Measurements from ENCODE around the gene CUL2.
A peak's percentile ranks its signal among the peaks of the same experiment; 100 is the strongest.
"Not testable (repeated sequence)": the region's sequence is repeated elsewhere in the genome, so short reads cannot be mapped to it uniquely, and the experiment has no call there.

CUL2 gene

DNA sequence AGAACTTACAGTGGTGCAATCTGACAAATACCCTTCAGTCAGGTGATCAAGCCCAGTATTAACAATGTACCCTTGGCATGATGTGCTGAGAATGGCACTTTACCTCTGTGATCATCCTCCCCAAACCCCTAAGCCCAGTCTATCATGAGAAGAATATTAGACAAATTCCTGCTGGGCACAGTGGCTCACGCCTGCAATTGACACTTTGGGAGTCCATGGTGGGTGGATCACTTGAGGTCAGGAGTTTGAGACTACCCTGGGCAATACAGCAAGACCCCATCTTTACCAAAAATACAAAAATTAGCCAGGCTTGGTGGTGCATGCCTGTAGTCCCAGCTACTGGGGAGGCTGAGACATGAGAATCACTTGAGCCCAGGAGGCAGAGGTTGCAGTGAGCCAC, 7.4 kb upstream of the CUL2 start:
- H3K4me3 Mint-ChIP-seq: no peak overlapping the region
- no peaks in the 10 kb centered on the region for H3K4me1 Mint-ChIP-seq
- no peaks in the 10 kb centered on the region for H3K9me3 Mint-ChIP-seq
- ATAC-seq: no peak
- H3K27ac Mint-ChIP-seq: no peak overlapping the region
- no peaks in the 10 kb centered on the region for H3K36me3 Mint-ChIP-seq (ENCODE audit: low read depth)
- no peak for DNase-seq
- H3K27me3 Mint-ChIP-seq: peaks cover 16% of the 10 kb centered on the region

GRCh38 chr10:35096312-35096711, 6.2 kb upstream of the CUL2 start:
- Mint-ChIP-seq H3K9me3 (no peaks in the 10 kb centered on the region), H3K27me3 (peaks cover 16% of the 10 kb centered on the region), H3K4me1 (peaks cover 2% of the 10 kb centered on the region), H3K27ac (no peak overlapping the region), H3K4me3 (no peak overlapping the region), H3K36me3 (ENCODE audit: low read depth) (no peaks in the 10 kb centered on the region)
- ATAC-seq (no peak), DNase-seq (no peak)

DNA sequence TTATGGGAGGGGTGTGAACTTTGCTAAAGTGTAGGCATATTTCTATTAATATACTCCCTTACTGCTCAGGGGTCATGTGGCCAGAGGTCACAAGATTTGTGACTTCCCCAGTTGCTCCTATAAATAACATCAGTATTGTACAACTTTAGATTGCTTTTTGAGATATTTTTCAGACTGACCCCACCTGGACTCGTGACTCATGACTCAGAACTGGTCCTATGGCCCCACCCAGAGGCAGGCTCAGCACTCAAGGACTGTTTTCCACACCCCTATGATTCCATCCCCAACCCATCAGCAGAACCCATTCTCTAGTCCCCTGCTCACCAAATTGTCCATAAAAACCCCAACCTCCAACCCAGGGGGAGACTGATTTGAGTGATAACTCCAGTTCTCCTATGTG, 2.7 kb upstream of the CUL2 start:
- H3K27me3 Mint-ChIP-seq: peaks cover 13% of the 10 kb centered on the region
- no peak overlapping the region for H3K4me3 Mint-ChIP-seq
- no peak for ATAC-seq
- no peak overlapping the region for H3K27ac Mint-ChIP-seq
- DNase-seq: peak; percentile 9
- no peaks in the 10 kb centered on the region for H3K9me3 Mint-ChIP-seq
- no peaks in the 10 kb centered on the region for H3K36me3 Mint-ChIP-seq (ENCODE audit: low read depth)
- H3K4me1 Mint-ChIP-seq: peaks cover 30% of the 10 kb centered on the region

GRCh38 chr10:35091994-35092790, 2.1 kb upstream of the CUL2 start:
- Mint-ChIP-seq H3K27me3 (peaks cover 13% of the 10 kb centered on the region), H3K9me3 (no peaks in the 10 kb centered on the region), H3K4me1 (peaks cover 37% of the 10 kb centered on the region), H3K36me3 (ENCODE audit: low read depth) (peaks cover 5% of the 10 kb centered on the region), H3K4me3 (no peak overlapping the region), H3K27ac (no peak overlapping the region)
- DNase-seq: no peak
- no peak for ATAC-seq

- DNase-seq (no peak), ATAC-seq (peak; percentile 13)
- Mint-ChIP-seq H3K36me3 (ENCODE audit: low read depth) (peaks cover 5% of the 10 kb centered on the region), H3K27ac (peak overlapping the region; percentile 85), H3K4me1 (peaks cover 50% of the 10 kb centered on the region), H3K27me3 (no peaks in the 10 kb centered on the region), H3K4me3 (peak overlapping the region; percentile 95), H3K9me3 (no peaks in the 10 kb centered on the region)
Observed at GRCh38 chr10:35089611-35090161, 455 bp downstream of the CUL2 start.

- H3K4me3 Mint-ChIP-seq: no peak overlapping the region
- H3K27ac Mint-ChIP-seq: peak overlapping the region; percentile 36
- H3K4me1 Mint-ChIP-seq: peaks cover 48% of the 10 kb centered on the region
- H3K36me3 Mint-ChIP-seq (ENCODE audit: low read depth): peaks cover 28% of the 10 kb centered on the region
- no peak for ATAC-seq
- H3K27me3 Mint-ChIP-seq: no peaks in the 10 kb centered on the region
- H3K9me3 Mint-ChIP-seq: no peaks in the 10 kb centered on the region
- DNase-seq: no peak
Observed at GRCh38 chr10:35083242-35083641, 6.9 kb downstream of the CUL2 start.

DNA sequence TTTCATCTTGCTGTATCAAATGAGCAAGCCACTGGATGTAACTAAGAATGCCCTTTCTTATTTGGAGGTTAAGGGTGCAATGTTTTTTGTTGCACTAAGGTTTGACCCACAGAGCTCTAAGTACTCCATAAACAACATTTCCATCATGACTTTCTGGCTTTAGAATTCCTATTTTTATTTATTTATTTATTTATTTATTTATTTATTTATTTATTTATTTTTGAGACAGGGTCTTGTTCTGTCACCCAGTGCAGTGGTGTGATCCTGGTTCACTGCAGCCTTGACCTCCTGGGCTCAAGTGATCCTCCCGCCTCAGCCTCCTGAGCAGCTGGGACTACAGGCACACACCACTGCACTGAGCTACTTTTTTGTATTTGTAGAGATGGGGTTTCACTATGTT, 9.9 kb downstream of the CUL2 start:
- not testable (repeated sequence) for H3K27me3 Mint-ChIP-seq, H3K27ac Mint-ChIP-seq, DNase-seq, ATAC-seq, H3K4me3 Mint-ChIP-seq, H3K9me3 Mint-ChIP-seq
- Mint-ChIP-seq H3K4me1 (peaks cover 24% of the 10 kb centered on the region), H3K36me3 (ENCODE audit: low read depth) (peaks cover 26% of the 10 kb centered on the region)

- Mint-ChIP-seq H3K36me3 (ENCODE audit: low read depth) (peaks cover 26% of the 10 kb centered on the region), H3K4me1 (peaks cover 26% of the 10 kb centered on the region), H3K27me3 (no peaks in the 10 kb centered on the region), H3K4me3 (no peak overlapping the region), H3K27ac (no peak overlapping the region), H3K9me3 (no peaks in the 10 kb centered on the region)
- DNase-seq (no peak), ATAC-seq (no peak)
Observed at GRCh38 chr10:35079763-35080162, 10.4 kb downstream of the CUL2 start.

- H3K27me3 Mint-ChIP-seq: no peaks in the 10 kb centered on the region
- H3K4me3 Mint-ChIP-seq: no peak overlapping the region
- no peaks in the 10 kb centered on the region for H3K9me3 Mint-ChIP-seq
- peaks cover 26% of the 10 kb centered on the region for H3K4me1 Mint-ChIP-seq
- ATAC-seq (no peak), DNase-seq (no peak)
- peaks cover 23% of the 10 kb centered on the region for H3K36me3 Mint-ChIP-seq (ENCODE audit: low read depth)
- no peak overlapping the region for H3K27ac Mint-ChIP-seq
Observed at GRCh38 chr10:35079265-35079664, 10.9 kb downstream of the CUL2 start.

- DNase-seq (no peak), ATAC-seq (no peak)
- Mint-ChIP-seq H3K9me3 (no peaks in the 10 kb centered on the region), H3K4me3 (no peak overlapping the region), H3K27ac (no peak overlapping the region), H3K36me3 (ENCODE audit: low read depth) (peaks cover 17% of the 10 kb centered on the region), H3K4me1 (peaks cover 16% of the 10 kb centered on the region), H3K27me3 (no peaks in the 10 kb centered on the region)
Observed at GRCh38 chr10:35075228-35075627, 14.9 kb downstream of the CUL2 start.

DNA sequence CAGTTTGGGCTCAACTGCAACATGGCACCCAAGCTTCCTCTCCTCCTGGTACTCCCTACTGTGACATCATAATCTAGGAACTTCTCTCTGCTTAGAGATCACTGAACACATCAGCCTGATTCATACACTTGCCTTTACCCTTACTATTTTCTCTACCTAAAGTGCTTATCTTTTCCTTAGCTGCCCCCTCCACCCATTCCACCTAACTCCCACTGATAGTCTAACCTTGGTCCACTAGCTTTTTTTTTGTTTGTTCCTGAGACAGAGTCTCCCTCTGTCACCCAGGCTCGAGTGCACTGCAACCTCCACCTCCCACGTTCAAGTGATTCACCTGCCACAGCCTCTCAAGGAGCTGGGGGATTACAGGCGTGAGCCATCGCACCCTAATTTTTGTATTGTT, 15.9 kb downstream of the CUL2 start:
- Mint-ChIP-seq H3K36me3 (ENCODE audit: low read depth) (peaks cover 14% of the 10 kb centered on the region), H3K4me3 (no peak overlapping the region), H3K27ac (no peak overlapping the region), H3K27me3 (no peaks in the 10 kb centered on the region), H3K9me3 (no peaks in the 10 kb centered on the region), H3K4me1 (peaks cover 16% of the 10 kb centered on the region)
- DNase-seq: no peak
- peak; percentile 43 for ATAC-seq

GRCh38 chr10:35070521-35070920, 19.6 kb downstream of the CUL2 start:
- Mint-ChIP-seq H3K4me1 (peaks cover 14% of the 10 kb centered on the region), H3K9me3 (no peaks in the 10 kb centered on the region), H3K36me3 (ENCODE audit: low read depth) (peaks cover 26% of the 10 kb centered on the region), H3K27me3 (no peaks in the 10 kb centered on the region), H3K27ac (no peak overlapping the region), H3K4me3 (no peak overlapping the region)
- ATAC-seq (no peak), DNase-seq (no peak)

- no peak overlapping the region for H3K4me3 Mint-ChIP-seq
- DNase-seq (no peak), ATAC-seq (no peak)
- H3K27me3 Mint-ChIP-seq: no peaks in the 10 kb centered on the region
- no peak overlapping the region for H3K27ac Mint-ChIP-seq
- H3K36me3 Mint-ChIP-seq (ENCODE audit: low read depth): peaks cover 33% of the 10 kb centered on the region
- no peaks in the 10 kb centered on the region for H3K9me3 Mint-ChIP-seq
- no peaks in the 10 kb centered on the region for H3K4me1 Mint-ChIP-seq
Observed at GRCh38 chr10:35063837-35064454, 26.2 kb downstream of the CUL2 start.

GRCh38 chr10:35059481-35059880, 30.7 kb downstream of the CUL2 start:
- Mint-ChIP-seq H3K4me3 (no peak overlapping the region), H3K4me1 (peaks cover 5% of the 10 kb centered on the region), H3K27ac (no peak overlapping the region), H3K27me3 (no peaks in the 10 kb centered on the region), H3K36me3 (ENCODE audit: low read depth) (peaks cover 26% of the 10 kb centered on the region), H3K9me3 (no peaks in the 10 kb centered on the region)
- no peak for ATAC-seq
- DNase-seq: no peak

DNA sequence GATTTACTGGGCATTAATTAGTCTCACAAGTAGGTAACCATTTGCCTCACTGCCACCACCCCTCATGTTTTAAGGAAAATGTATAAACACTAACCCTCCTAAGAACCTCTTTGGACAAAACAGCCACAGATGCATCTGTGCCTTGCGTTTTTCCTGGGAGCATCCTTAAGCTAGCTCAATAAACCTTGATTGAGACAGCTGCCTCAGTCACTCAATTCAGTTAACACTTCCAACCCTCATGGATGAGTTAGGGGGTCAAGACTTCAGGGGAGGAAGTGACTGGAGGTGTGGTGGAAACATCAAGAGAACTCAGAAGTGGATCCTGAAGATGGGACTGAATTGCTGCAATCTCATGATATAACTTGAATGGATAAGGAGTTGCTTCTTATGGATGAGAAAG, 31.5 kb downstream of the CUL2 start:
- Mint-ChIP-seq H3K27me3 (no peaks in the 10 kb centered on the region), H3K9me3 (no peaks in the 10 kb centered on the region), H3K4me3 (no peak overlapping the region), H3K27ac (peak overlapping the region; percentile 36), H3K4me1 (peaks cover 5% of the 10 kb centered on the region), H3K36me3 (ENCODE audit: low read depth) (peaks cover 29% of the 10 kb centered on the region)
- DNase-seq (no peak), ATAC-seq (no peak)

All from activated naive CD8-positive, alpha-beta T cell treated with anti-CD3 and anti-CD28 coated beads, Interleukin-2, amount 50 U/mL, for 24 hours (primary cell).